WTC11 (cell line): ENCODE data around the gene OR8A1.

ENCODE experiments used
- ATF1 ChIP-seq: sonication (generic); formaldehyde crosslinking; IDR thresholded peaks from 2 replicates; pipeline ENCODE4 v1.8.1; 2023; ENCODE audit warnings: mild to moderate bottlenecking, moderate library complexity, missing genetic modification reagents
- CBFB ChIP-seq: sonication (generic); formaldehyde crosslinking; IDR thresholded peaks from 2 replicates; pipeline ENCODE4 v1.8.1; 2022; ENCODE audit warnings: mild to moderate bottlenecking, low read depth, missing genetic modification reagents
- CREB1 ChIP-seq: sonication (generic); formaldehyde crosslinking; IDR thresholded peaks from 2 replicates; pipeline ENCODE4 v1.8.0; 2023; ENCODE audit warnings: mild to moderate bottlenecking, missing genetic modification reagents
- CTCF ChIP-seq: fragments of 200-600 bp; IDR thresholded peaks from 2 replicates; pipeline ENCODE4 v1.8.0; 2022; ENCODE audit warnings: antibody characterized with exemption
- E2F5 ChIP-seq: sonication (generic); formaldehyde crosslinking; IDR thresholded peaks from 2 replicates; pipeline ENCODE4 v1.8.1; 2022; ENCODE audit warnings: mild to moderate bottlenecking, moderate library complexity, missing genetic modification reagents
- ELF4 ChIP-seq: sonication (generic); formaldehyde crosslinking; IDR thresholded peaks from 2 replicates; pipeline ENCODE4 v1.8.1; 2022; ENCODE audit warnings: low read depth, mild to moderate bottlenecking, moderate library complexity, missing genetic modification reagents
- GTF2I ChIP-seq: fragments of 250-450 bp; sonication (Bioruptor Pico); conservative IDR thresholded peaks from 2 replicates; pipeline ENCODE4 v1.4.0; 2021; ENCODE audit warnings: mild to moderate bottlenecking
- IRF2 ChIP-seq: sonication (generic); formaldehyde crosslinking; IDR thresholded peaks from 2 replicates; pipeline ENCODE4 v1.8.0; 2022; ENCODE audit warnings: low read depth, missing genetic modification reagents, borderline replicate concordance
- ZNF263 ChIP-seq: sonication (generic); formaldehyde crosslinking; IDR thresholded peaks from 2 replicates; pipeline ENCODE4 v1.8.1; 2022; ENCODE audit warnings: low read depth, mild to moderate bottlenecking, moderate library complexity, missing genetic modification reagents
- ZNF423 ChIP-seq: fragments of 250-450 bp; sonication (Bioruptor Pico); IDR thresholded peaks from 2 replicates; pipeline ENCODE4 v2.1.2; 2022; ENCODE audit warnings: mild to moderate bottlenecking, moderate library complexity

GRCh38 chr11:124538019-124538418 is 31.8 kb upstream of the OR8A1 start:
- TF ChIP-seq CTCF (no peak), E2F5 (CRISPR knock-in tag) (no peak), CBFB (CRISPR knock-in tag) (no peak), GTF2I (CRISPR knock-in tag) (no peak), ZNF263 (CRISPR knock-in tag) (no peak), ELF4 (no peak), ATF1 (CRISPR knock-in tag) (no peak), ZNF423 (no peak), IRF2 (CRISPR knock-in tag) (no peak), CREB1 (CRISPR knock-in tag) (no peak)
